Measurements from ENCODE around the gene ITGB2. TPM values are rescaled to one million over a fixed set of nuclear protein-coding genes. Genes with fewer than 3 reads are reported as not detected.

Gene ITGB2
- total RNA-seq, 4 donors from 2014 or later = 32.7 to 87.3 (median 56.2) TPM

DNA sequence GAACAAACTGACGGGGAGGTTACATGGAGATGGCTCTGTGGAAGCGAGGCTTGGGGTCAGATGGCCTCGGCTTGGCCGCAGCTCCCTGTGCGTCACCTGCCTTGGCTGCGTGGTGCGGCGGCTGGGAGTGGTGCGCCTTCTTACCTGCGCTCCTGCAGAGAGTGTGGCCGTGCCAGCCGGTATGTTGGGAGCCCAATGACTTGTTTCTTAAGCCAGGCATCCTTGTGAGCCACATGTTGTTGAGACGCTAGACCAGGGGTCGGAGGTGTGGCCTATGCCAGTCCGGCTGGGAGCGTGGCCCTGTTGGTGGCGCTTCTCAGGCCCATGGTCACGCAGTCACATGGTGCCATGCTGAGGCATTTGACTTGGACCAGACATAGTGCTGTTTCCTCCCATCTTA, 29.7 kb upstream of the ITGB2 start:
- WGBS, 2 donors = 88 to 96% methylated on average over 11 to 18 of the region's 18 CpGs
- no peak overlapping the region for H3K27ac ChIP-seq
- no peak overlapping the region for H3K4me3 ChIP-seq
- H3K36me3 ChIP-seq = peaks cover 0 to 66% (median 0%) of the 10 kb centered on the region in 3 donors
- DNase-seq (ENCODE audit: low spot score in 2 of 2) = no peak
- H3K4me1 ChIP-seq = peaks cover 0 to 24% (median 0%) of the 10 kb centered on the region in 4 donors
- no peaks in the 10 kb centered on the region for H3K9me3 ChIP-seq
- TF ChIP-seq, protein P1, sequence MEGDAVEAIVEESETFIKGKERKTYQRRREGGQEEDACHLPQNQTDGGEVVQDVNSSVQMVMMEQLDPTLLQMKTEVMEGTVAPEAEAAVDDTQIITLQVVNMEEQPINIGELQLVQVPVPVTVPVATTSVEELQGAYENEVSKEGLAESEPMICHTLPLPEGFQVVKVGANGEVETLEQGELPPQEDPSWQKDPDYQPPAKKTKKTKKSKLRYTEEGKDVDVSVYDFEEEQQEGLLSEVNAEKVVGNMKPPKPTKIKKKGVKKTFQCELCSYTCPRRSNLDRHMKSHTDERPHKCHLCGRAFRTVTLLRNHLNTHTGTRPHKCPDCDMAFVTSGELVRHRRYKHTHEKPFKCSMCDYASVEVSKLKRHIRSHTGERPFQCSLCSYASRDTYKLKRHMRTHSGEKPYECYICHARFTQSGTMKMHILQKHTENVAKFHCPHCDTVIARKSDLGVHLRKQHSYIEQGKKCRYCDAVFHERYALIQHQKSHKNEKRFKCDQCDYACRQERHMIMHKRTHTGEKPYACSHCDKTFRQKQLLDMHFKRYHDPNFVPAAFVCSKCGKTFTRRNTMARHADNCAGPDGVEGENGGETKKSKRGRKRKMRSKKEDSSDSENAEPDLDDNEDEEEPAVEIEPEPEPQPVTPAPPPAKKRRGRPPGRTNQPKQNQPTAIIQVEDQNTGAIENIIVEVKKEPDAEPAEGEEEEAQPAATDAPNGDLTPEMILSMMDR (IDR thresholded peaks at IDR 0.05) = no peak
- TF ChIP-seq POLR2A (IDR thresholded peaks at IDR 0.05) = no peak
- no peak for TF ChIP-seq EP300 (IDR thresholded peaks at IDR 0.05)
- no peaks in the 10 kb centered on the region for H3K27me3 ChIP-seq

DNA sequence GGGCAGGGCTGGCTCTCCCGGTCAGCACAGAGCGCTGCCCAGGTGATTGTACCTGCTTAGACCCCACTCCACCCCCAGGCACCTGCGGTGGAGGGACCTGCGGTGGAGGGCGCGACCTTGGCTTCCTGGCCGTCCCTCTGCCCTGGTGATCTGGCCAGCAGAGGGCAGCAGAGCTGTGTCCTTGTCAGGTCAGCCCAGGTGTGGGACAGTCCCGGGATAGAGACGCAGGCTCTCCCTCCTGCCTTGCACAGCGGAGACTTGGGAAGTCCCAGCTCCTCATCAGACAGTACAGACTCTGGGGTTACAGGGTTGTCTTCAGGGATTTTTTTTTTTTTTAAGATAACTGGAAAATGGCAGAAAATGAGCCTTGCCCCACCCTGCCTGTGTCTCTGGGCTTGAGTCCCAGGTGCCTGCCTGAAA, 29.1 kb upstream of the ITGB2 start:
- Histone ChIP-seq H3K9me3 (no peaks in the 10 kb centered on the region), H3K4me3 (no peak overlapping the region), H3K27ac (no peak overlapping the region), H3K36me3 (peaks cover 0 to 71% (median 0%) of the 10 kb centered on the region in 3 donors), H3K27me3 (no peaks in the 10 kb centered on the region), H3K4me1 (peaks cover 0 to 18% (median 0%) of the 10 kb centered on the region in 4 donors)
- TF ChIP-seq EP300 (IDR thresholded peaks at IDR 0.05) = peak in 1 of 2 donors; percentile 40
- TF ChIP-seq, protein P1 (IDR thresholded peaks at IDR 0.05) = peak; percentile 88 to 97 (median 89)
- TF ChIP-seq POLR2A (IDR thresholded peaks at IDR 0.05) = peak in 1 of 2 donors; percentile 12
- DNase-seq (ENCODE audit: low spot score in 2 of 2) = peak; percentile 83 to 96
- WGBS, 2 donors = 6 to 7% methylated on average over 8 to 10 of the region's 10 CpGs

DNA sequence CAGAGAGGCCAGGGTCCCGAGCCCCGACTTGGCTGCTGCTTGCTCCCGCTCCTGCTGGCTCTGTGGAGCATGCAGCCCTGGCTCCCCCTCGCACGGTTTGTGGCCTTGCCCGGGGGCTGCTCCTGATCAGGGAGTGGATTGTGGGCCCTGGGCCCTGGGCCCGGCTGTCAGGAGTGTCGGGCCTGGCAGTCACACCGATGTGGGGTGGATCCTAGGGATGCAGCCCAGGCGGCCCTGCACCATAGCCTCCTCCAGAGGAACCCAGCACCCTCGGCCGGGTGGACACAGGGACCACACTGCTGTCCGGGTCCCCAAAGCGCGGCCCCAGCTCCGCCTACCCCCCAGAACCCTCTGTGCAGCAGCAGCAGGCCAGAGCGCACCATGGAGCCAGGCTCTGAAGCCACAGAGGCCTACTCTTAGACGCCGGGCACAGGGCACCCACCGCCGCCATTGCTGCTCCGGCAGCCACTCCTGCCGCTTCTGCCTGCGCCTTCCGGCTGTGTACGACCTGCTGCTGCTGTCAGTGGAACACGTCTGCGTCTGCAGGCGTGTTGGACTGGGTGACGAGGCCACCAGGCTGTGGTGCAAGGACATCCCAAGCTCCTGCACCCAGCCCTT, 28.6 kb upstream of the ITGB2 start:
- 80% methylated on average over 27 of the region's 30 CpGs; no CpG with 5 or more reads in 1 of the 2 donors for WGBS, 2 donors
- no peak overlapping the region for H3K27ac ChIP-seq
- H3K27me3 ChIP-seq = no peaks in the 10 kb centered on the region
- no peak overlapping the region for H3K4me3 ChIP-seq
- peaks cover 0 to 71% (median 0%) of the 10 kb centered on the region in 3 donors for H3K36me3 ChIP-seq
- peaks cover 0 to 17% (median 0%) of the 10 kb centered on the region in 4 donors for H3K4me1 ChIP-seq
- TF ChIP-seq, protein P1 (IDR thresholded peaks at IDR 0.05) = no peak
- no peak for TF ChIP-seq POLR2A (IDR thresholded peaks at IDR 0.05)
- no peak for TF ChIP-seq EP300 (IDR thresholded peaks at IDR 0.05)
- DNase-seq (ENCODE audit: low spot score in 2 of 2) = no peak
- H3K9me3 ChIP-seq = no peaks in the 10 kb centered on the region

DNA sequence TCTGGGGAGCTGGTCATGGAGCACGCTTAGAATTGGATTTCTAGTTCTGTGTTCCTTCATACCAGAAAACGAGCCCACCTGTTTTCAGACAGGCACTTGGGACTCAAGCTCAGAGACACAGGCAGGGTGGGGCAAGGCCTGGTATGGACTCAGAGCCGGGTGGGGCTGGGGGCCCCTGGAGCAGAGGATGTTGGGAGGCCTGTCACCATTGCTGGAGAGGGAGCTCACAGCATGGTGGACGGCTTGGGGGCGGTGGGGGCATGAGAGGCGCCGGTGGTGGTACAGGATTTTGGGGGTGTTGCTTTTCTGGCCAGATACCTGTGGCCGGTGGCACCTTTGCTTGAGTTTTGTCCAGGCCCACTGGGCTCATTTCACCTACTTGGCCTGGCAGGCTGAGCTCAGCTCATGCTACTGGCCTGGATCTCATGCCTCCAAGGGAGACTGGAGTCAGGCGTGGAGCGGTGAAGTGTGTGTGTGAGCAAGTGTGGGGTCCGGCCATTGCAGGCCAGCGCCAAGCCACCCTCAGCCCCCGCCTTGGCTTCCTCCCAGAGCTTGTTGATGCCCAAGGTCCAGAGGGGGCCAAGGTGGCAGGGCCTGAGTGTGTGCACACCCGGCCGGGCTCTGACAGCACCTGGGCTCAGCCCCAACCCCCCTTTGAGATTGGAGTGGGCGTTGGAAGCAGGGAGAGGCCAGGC, 27.9 kb upstream of the ITGB2 start:
- no peak for DNase-seq (ENCODE audit: low spot score in 2 of 2)
- no peak for TF ChIP-seq EP300 (IDR thresholded peaks at IDR 0.05)
- peaks cover 0 to 71% (median 0%) of the 10 kb centered on the region in 3 donors for H3K36me3 ChIP-seq

DNA sequence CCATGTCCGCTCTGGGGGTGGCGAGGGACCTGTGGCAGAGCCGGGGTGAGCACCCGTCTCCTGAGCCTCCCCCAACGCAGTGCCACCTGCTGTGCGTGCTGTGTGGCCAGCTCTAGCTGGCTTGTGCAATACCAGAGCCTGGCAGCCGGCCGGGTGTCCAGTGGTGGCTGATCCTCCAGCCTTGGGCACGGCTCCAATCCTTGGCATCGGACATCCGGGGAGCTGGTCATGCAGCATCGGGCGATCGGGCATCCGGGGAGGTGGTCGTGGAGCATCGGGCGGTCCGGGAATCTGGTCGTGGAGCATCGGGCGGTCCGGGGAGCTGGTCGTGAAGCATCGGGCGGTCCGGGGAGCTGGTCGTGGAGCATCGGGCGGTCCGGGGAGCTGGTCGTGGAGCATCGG, 27.2 kb upstream of the ITGB2 start:
- 88 to 91% methylated on average over 23 to 33 of the region's 33 CpGs for WGBS, 2 donors
- no peak for DNase-seq (ENCODE audit: low spot score in 2 of 2)
- TF ChIP-seq, protein P1 (IDR thresholded peaks at IDR 0.05) = no peak
- TF ChIP-seq EP300 (IDR thresholded peaks at IDR 0.05) = no peak
- TF ChIP-seq POLR2A (IDR thresholded peaks at IDR 0.05) = no peak

More for the DNA sequence above, 27.9 kb upstream of the ITGB2 start:
- no peak overlapping the region for H3K4me3 ChIP-seq
- H3K27me3 ChIP-seq = no peaks in the 10 kb centered on the region
- peaks cover 0 to 17% (median 0%) of the 10 kb centered on the region in 4 donors for H3K4me1 ChIP-seq
- H3K27ac ChIP-seq = no peak overlapping the region
- 83 to 90% methylated on average over 13 of the region's 16 CpGs for WGBS, 2 donors
- no peaks in the 10 kb centered on the region for H3K9me3 ChIP-seq

More for the DNA sequence above, 27.2 kb upstream of the ITGB2 start:
- Histone ChIP-seq H3K27ac (no peak overlapping the region), H3K4me3 (no peak overlapping the region), H3K27me3 (no peaks in the 10 kb centered on the region), H3K9me3 (no peaks in the 10 kb centered on the region), H3K4me1 (peaks cover 0 to 17% (median 0%) of the 10 kb centered on the region in 4 donors), H3K36me3 (peaks cover 0 to 71% (median 0%) of the 10 kb centered on the region in 3 donors)

Measured in tibial nerve (tissue), 4 donors.